Measurements from ENCODE around the gene KIAA1143.

Gene KIAA1143

GRCh38 chr3:44761424-44762169 lies at the start of gene KIAA1143, which contains the start of gene KIF15:
KIAA1143 (minus strand) TSS chr3:44761619; CDS start chr3:44761602, 17 bp downstream.
KIF15 (plus strand) TSS chr3:44761794; CDS start chr3:44761866, 72 bp downstream.
- DNase-seq (peak; percentile 99), ATAC-seq (peak; percentile 96)
- Mint-ChIP-seq H3K36me3 (ENCODE audit: low read depth) (peaks cover 74% of the 10 kb centered on the region), H3K4me1 (peaks cover 26% of the 10 kb centered on the region), H3K27me3 (no peaks in the 10 kb centered on the region), H3K9me3 (peaks cover 26% of the 10 kb centered on the region), H3K27ac (peak within 1 kb of the TSS; percentile 89), H3K4me3 (peak within 1 kb of the TSS; percentile 97)

GRCh38 chr3:44805960-44806359 lies 44.5 kb upstream of the KIAA1143 start:
- peaks cover 61% of the 10 kb centered on the region for H3K36me3 Mint-ChIP-seq (ENCODE audit: low read depth)
- ATAC-seq = no peak
- no peak for DNase-seq
- no peak overlapping the region for H3K4me3 Mint-ChIP-seq
- H3K27me3 Mint-ChIP-seq = no peaks in the 10 kb centered on the region
- H3K4me1 Mint-ChIP-seq = no peaks in the 10 kb centered on the region
- H3K27ac Mint-ChIP-seq = no peak overlapping the region
- no peaks in the 10 kb centered on the region for H3K9me3 Mint-ChIP-seq

GRCh38 chr3:44803298-44803697 lies 41.9 kb upstream of the KIAA1143 start:
- no peaks in the 10 kb centered on the region for H3K4me1 Mint-ChIP-seq
- no peak for DNase-seq
- peaks cover 62% of the 10 kb centered on the region for H3K36me3 Mint-ChIP-seq (ENCODE audit: low read depth)
- no peaks in the 10 kb centered on the region for H3K27me3 Mint-ChIP-seq
- H3K27ac Mint-ChIP-seq = no peak overlapping the region
- H3K4me3 Mint-ChIP-seq = no peak overlapping the region
- ATAC-seq = no peak
- H3K9me3 Mint-ChIP-seq = no peaks in the 10 kb centered on the region

GRCh38 chr3:44802011-44802410 lies 40.6 kb upstream of the KIAA1143 start:
- no peak for DNase-seq
- Mint-ChIP-seq H3K9me3 (no peaks in the 10 kb centered on the region), H3K4me1 (no peaks in the 10 kb centered on the region), H3K27me3 (no peaks in the 10 kb centered on the region), H3K4me3 (no peak overlapping the region), H3K36me3 (ENCODE audit: low read depth) (peaks cover 65% of the 10 kb centered on the region), H3K27ac (no peak overlapping the region)
- no peak for ATAC-seq

- DNase-seq = no peak
- Mint-ChIP-seq H3K4me1 (no peaks in the 10 kb centered on the region), H3K27me3 (no peaks in the 10 kb centered on the region), H3K9me3 (no peaks in the 10 kb centered on the region), H3K36me3 (ENCODE audit: low read depth) (peaks cover 54% of the 10 kb centered on the region), H3K27ac (no peak overlapping the region), H3K4me3 (no peak overlapping the region)
- ATAC-seq = no peak
Observed at GRCh38 chr3:44795197-44795596, 33.8 kb upstream of the KIAA1143 start.

GRCh38 chr3:44782891-44783290 lies 21.5 kb upstream of the KIAA1143 start:
- Mint-ChIP-seq H3K27me3 (no peaks in the 10 kb centered on the region), H3K9me3 (no peaks in the 10 kb centered on the region), H3K27ac (no peak overlapping the region), H3K36me3 (ENCODE audit: low read depth) (peaks cover 60% of the 10 kb centered on the region), H3K4me3 (no peak overlapping the region), H3K4me1 (no peaks in the 10 kb centered on the region)
- no peak for DNase-seq
- no peak for ATAC-seq

GRCh38 chr3:44772099-44772442 lies 10.7 kb upstream of the KIAA1143 start:
- no peak for DNase-seq
- Mint-ChIP-seq H3K36me3 (ENCODE audit: low read depth) (peaks cover 68% of the 10 kb centered on the region), H3K4me3 (no peak overlapping the region), H3K4me1 (no peaks in the 10 kb centered on the region), H3K9me3 (peaks cover 16% of the 10 kb centered on the region), H3K27ac (no peak overlapping the region), H3K27me3 (no peaks in the 10 kb centered on the region)
- ATAC-seq = no peak

- Mint-ChIP-seq H3K27me3 (no peaks in the 10 kb centered on the region), H3K36me3 (ENCODE audit: low read depth) (peaks cover 69% of the 10 kb centered on the region), H3K4me1 (no peaks in the 10 kb centered on the region)
Observed at GRCh38 chr3:44771424-44772098, 10.1 kb upstream of the KIAA1143 start.

GRCh38 chr3:44764248-44764647 lies 2.8 kb upstream of the KIAA1143 start:
- H3K27me3 Mint-ChIP-seq = no peaks in the 10 kb centered on the region
- peaks cover 61% of the 10 kb centered on the region for H3K36me3 Mint-ChIP-seq (ENCODE audit: low read depth)
- H3K4me3 Mint-ChIP-seq = no peak overlapping the region
- peaks cover 15% of the 10 kb centered on the region for H3K4me1 Mint-ChIP-seq
- ATAC-seq (no peak), DNase-seq (no peak)
- H3K9me3 Mint-ChIP-seq = peaks cover 6% of the 10 kb centered on the region
- no peak overlapping the region for H3K27ac Mint-ChIP-seq

More at GRCh38 chr3:44771424-44772098, 10.1 kb upstream of the KIAA1143 start:
- DNase-seq (no peak), ATAC-seq (no peak)
- Mint-ChIP-seq H3K27ac (no peak overlapping the region), H3K4me3 (no peak overlapping the region), H3K9me3 (peaks cover 16% of the 10 kb centered on the region)

- peaks cover 69% of the 10 kb centered on the region for H3K36me3 Mint-ChIP-seq (ENCODE audit: low read depth)
Observed at GRCh38 chr3:44762690-44763089, 1.3 kb upstream of the KIAA1143 start.

GRCh38 chr3:44762170-44762677 lies 805 bp upstream of the KIAA1143 start:
- Mint-ChIP-seq H3K4me3 (peak overlapping the region; percentile 97), H3K27ac (peak overlapping the region; percentile 89), H3K36me3 (ENCODE audit: low read depth) (peaks cover 72% of the 10 kb centered on the region), H3K27me3 (no peaks in the 10 kb centered on the region), H3K9me3 (peaks cover 24% of the 10 kb centered on the region), H3K4me1 (peaks cover 25% of the 10 kb centered on the region)
- ATAC-seq (no peak), DNase-seq (no peak)

More at GRCh38 chr3:44762690-44763089, 1.3 kb upstream of the KIAA1143 start:
- Mint-ChIP-seq H3K4me1 (peaks cover 22% of the 10 kb centered on the region), H3K4me3 (peak overlapping the region; percentile 97), H3K27me3 (no peaks in the 10 kb centered on the region), H3K27ac (peak overlapping the region; percentile 89), H3K9me3 (peaks cover 19% of the 10 kb centered on the region)
- no peak for DNase-seq
- ATAC-seq = no peak

GRCh38 chr3:44761101-44761423 lies 357 bp downstream of the KIAA1143 start:
- peaks cover 26% of the 10 kb centered on the region for H3K9me3 Mint-ChIP-seq
- ATAC-seq = no peak
- peak overlapping the region; percentile 97 for H3K4me3 Mint-ChIP-seq
- H3K36me3 Mint-ChIP-seq (ENCODE audit: low read depth) = peaks cover 75% of the 10 kb centered on the region
- no peak for DNase-seq
- H3K27me3 Mint-ChIP-seq = no peaks in the 10 kb centered on the region
- peaks cover 26% of the 10 kb centered on the region for H3K4me1 Mint-ChIP-seq
- peak overlapping the region; percentile 89 for H3K27ac Mint-ChIP-seq

GRCh38 chr3:44734646-44735168 lies 26.7 kb downstream of the KIAA1143 start:
- H3K27ac Mint-ChIP-seq = no peak overlapping the region
- H3K36me3 Mint-ChIP-seq (ENCODE audit: low read depth) = peaks cover 63% of the 10 kb centered on the region
- H3K9me3 Mint-ChIP-seq = peaks cover 83% of the 10 kb centered on the region
- H3K27me3 Mint-ChIP-seq = no peaks in the 10 kb centered on the region
- DNase-seq = no peak
- H3K4me3 Mint-ChIP-seq = no peak overlapping the region
- peaks cover 6% of the 10 kb centered on the region for H3K4me1 Mint-ChIP-seq
- no peak for ATAC-seq

GRCh38 chr3:44729384-44729910 lies 32.0 kb downstream of the KIAA1143 start, which contains the start of gene ZNF501:
ZNF501 (plus strand) TSS chr3:44729635; CDS start chr3:44734422, 4,787 bp downstream.
- Mint-ChIP-seq H3K9me3 (peaks cover 68% of the 10 kb centered on the region), H3K27me3 (no peaks in the 10 kb centered on the region), H3K4me3 (peak within 1 kb of the TSS; percentile 85), H3K27ac (peak within 1 kb of the TSS; percentile 68), H3K36me3 (ENCODE audit: low read depth) (peaks cover 72% of the 10 kb centered on the region), H3K4me1 (peaks cover 15% of the 10 kb centered on the region)
- peak; percentile 86 for DNase-seq
- ATAC-seq = peak; percentile 98

- Mint-ChIP-seq H3K27ac (no peak overlapping the region), H3K27me3 (no peaks in the 10 kb centered on the region), H3K9me3 (peaks cover 75% of the 10 kb centered on the region), H3K4me3 (no peak overlapping the region), H3K36me3 (ENCODE audit: low read depth) (peaks cover 72% of the 10 kb centered on the region), H3K4me1 (no peaks in the 10 kb centered on the region)
- no peak for DNase-seq
- no peak for ATAC-seq
Observed at GRCh38 chr3:44722103-44722401, 39.4 kb downstream of the KIAA1143 start.
